Stomach (tissue), 4 donors: ENCODE data around the gene DEPDC1.

ENCODE experiments used
- CTCF ChIP-seq, 7 experiments: fragments of 450-650 bp in 4 of 7; fragments of 200-600 bp in 3 of 7; sonication (generic) in 3 of 7; IDR thresholded peaks; one replicate each; pipeline ENCODE4 v1.5.1; 2016 to 2019; ENCODE audit warnings: antibody characterized with exemption in 7 of 7, control low read depth in 2 of 7, mild to moderate bottlenecking in 1 of 7
- POLR2A ChIP-seq, 4 donors: fragments of 450-650 bp; IDR thresholded peaks; one replicate each; pipeline ENCODE4 v1.6.1; 2016; ENCODE audit warnings: antibody characterized with exemption in 4 of 4, control low read depth in 2 of 4, mild to moderate bottlenecking in 1 of 4, moderate library complexity in 1 of 4

DNA sequence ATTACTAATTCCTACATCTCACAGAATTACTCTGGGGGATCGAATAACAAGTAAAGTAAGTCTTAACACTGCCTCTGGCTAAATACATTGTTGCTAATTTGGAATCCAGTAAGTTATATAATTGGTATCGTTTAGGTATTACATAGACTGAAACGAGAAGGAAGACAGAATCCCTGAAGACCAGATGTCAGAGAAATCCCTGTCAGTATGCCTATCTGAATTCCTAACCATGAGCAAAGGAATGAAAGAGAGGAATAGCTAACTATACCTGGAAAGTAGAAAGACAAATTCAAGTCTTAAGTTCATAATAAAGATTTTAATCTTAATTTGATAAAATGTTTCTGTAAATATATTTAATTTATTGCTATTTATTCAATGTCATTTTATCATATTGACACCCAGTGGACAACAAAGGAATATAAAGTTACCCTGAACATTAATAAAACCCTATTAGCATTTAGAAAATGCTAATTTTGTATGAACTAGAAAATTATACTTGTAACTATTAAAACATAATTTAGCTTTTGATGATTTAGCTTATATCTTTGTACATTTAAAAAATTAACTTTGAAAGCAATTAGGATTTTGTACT is 11.4 kb downstream of the DEPDC1 start:
- no peak for TF ChIP-seq POLR2A (IDR thresholded peaks at IDR 0.05)
- no peak for TF ChIP-seq CTCF (IDR thresholded peaks at IDR 0.05)
